ENCODE measurements around the gene MTG1.

DNA sequence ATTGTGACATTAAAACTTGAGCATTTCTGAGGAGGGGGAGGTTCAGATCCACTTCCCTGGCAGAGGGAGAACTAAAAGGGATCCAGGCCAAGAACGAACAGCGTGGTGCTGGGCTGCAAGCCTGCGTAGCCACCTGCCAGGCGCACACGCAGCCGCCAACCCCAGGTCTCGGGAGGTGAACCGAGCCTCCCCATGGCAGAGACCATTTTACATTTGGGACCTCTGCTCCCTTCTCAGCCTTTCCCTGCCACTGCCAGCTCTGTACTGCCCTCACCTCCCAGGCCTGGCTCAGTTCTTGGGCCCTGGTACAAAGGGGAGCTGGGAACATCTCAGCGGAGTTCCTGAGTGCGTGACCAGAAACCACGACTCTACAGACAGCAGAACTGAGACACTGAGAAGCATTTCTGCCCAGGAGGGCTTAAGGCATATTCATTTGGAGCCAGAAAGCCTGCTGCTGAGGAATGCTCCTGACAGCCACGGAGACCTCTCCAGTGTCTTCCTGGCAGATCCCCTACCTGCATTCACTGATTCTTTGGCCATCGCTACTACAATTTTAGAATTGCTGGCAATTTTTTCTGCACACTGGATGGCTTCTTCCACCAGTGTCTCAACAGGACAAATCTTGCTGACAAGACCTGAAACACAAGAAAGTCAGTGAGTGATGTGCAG is 28.4 kb upstream of the MTG1 start:
- TF ChIP-seq, protein P1, sequence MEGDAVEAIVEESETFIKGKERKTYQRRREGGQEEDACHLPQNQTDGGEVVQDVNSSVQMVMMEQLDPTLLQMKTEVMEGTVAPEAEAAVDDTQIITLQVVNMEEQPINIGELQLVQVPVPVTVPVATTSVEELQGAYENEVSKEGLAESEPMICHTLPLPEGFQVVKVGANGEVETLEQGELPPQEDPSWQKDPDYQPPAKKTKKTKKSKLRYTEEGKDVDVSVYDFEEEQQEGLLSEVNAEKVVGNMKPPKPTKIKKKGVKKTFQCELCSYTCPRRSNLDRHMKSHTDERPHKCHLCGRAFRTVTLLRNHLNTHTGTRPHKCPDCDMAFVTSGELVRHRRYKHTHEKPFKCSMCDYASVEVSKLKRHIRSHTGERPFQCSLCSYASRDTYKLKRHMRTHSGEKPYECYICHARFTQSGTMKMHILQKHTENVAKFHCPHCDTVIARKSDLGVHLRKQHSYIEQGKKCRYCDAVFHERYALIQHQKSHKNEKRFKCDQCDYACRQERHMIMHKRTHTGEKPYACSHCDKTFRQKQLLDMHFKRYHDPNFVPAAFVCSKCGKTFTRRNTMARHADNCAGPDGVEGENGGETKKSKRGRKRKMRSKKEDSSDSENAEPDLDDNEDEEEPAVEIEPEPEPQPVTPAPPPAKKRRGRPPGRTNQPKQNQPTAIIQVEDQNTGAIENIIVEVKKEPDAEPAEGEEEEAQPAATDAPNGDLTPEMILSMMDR (IDR thresholded peaks at IDR 0.05): no peak
- no peak for TF ChIP-seq POLR2A (IDR thresholded peaks at IDR 0.05)

All from esophagus squamous epithelium (tissue), 4 donors.